ENCODE results near the gene GLRX2.

GLRX2 gene

GRCh38 chr1:193090865-193091264 lies 14.3 kb downstream of the GLRX2 start:
- ATAC-seq, result no peak
- peaks cover 66% of the 10 kb centered on the region for H3K36me3 Mint-ChIP-seq
- H3K27ac Mint-ChIP-seq, result no peak overlapping the region
- no peaks in the 10 kb centered on the region for H3K4me1 Mint-ChIP-seq
- no peak overlapping the region for H3K4me3 Mint-ChIP-seq
- H3K9me3 Mint-ChIP-seq, result no peaks in the 10 kb centered on the region
- DNase-seq (ENCODE audit: low spot score in 2 of 2), result no peak

GRCh38 chr1:193087893-193088292 lies 17.3 kb downstream of the GLRX2 start:
- DNase-seq (ENCODE audit: low spot score in 2 of 2) (no peak), ATAC-seq (no peak)
- no peak overlapping the region for H3K4me3 Mint-ChIP-seq
- H3K9me3 Mint-ChIP-seq, result no peaks in the 10 kb centered on the region
- H3K36me3 Mint-ChIP-seq, result peaks cover 80% of the 10 kb centered on the region
- no peak overlapping the region for H3K27ac Mint-ChIP-seq
- H3K4me1 Mint-ChIP-seq, result no peaks in the 10 kb centered on the region

GRCh38 chr1:193086342-193086741 lies 18.9 kb downstream of the GLRX2 start:
- DNase-seq (ENCODE audit: low spot score in 2 of 2) (no peak), ATAC-seq (no peak)
- no peaks in the 10 kb centered on the region for H3K9me3 Mint-ChIP-seq
- H3K4me3 Mint-ChIP-seq, result no peak overlapping the region
- H3K36me3 Mint-ChIP-seq, result peaks cover 88% of the 10 kb centered on the region
- H3K4me1 Mint-ChIP-seq, result no peaks in the 10 kb centered on the region
- H3K27ac Mint-ChIP-seq, result no peak overlapping the region

- Mint-ChIP-seq H3K36me3 (peaks cover 95% of the 10 kb centered on the region), H3K9me3 (no peaks in the 10 kb centered on the region), H3K4me1 (no peaks in the 10 kb centered on the region), H3K27ac (no peak overlapping the region), H3K4me3 (no peak overlapping the region)
- ATAC-seq (no peak), DNase-seq (ENCODE audit: low spot score in 2 of 2) (no peak)
Measured at GRCh38 chr1:193085263-193085662, 20.0 kb downstream of the GLRX2 start.

- no peak overlapping the region for H3K27ac Mint-ChIP-seq
- H3K9me3 Mint-ChIP-seq, result no peaks in the 10 kb centered on the region
- DNase-seq (ENCODE audit: low spot score in 2 of 2), result no peak
- peaks cover 95% of the 10 kb centered on the region for H3K36me3 Mint-ChIP-seq
- no peaks in the 10 kb centered on the region for H3K4me1 Mint-ChIP-seq
- ATAC-seq, result no peak
- H3K4me3 Mint-ChIP-seq, result no peak overlapping the region
Measured at GRCh38 chr1:193083365-193084088, 21.7 kb downstream of the GLRX2 start.

GRCh38 chr1:193079187-193079586 lies 26.0 kb downstream of the GLRX2 start:
- H3K27ac Mint-ChIP-seq, result no peak overlapping the region
- ATAC-seq (no peak), DNase-seq (ENCODE audit: low spot score in 2 of 2) (no peak)
- H3K4me1 Mint-ChIP-seq, result no peaks in the 10 kb centered on the region
- no peaks in the 10 kb centered on the region for H3K9me3 Mint-ChIP-seq
- H3K36me3 Mint-ChIP-seq, result peaks cover 88% of the 10 kb centered on the region
- H3K4me3 Mint-ChIP-seq, result no peak overlapping the region

- Mint-ChIP-seq H3K27ac (no peak overlapping the region), H3K4me1 (no peaks in the 10 kb centered on the region), H3K36me3 (peaks cover 80% of the 10 kb centered on the region), H3K4me3 (no peak overlapping the region), H3K9me3 (no peaks in the 10 kb centered on the region)
- ATAC-seq (no peak), DNase-seq (ENCODE audit: low spot score in 2 of 2) (no peak)
Measured at GRCh38 chr1:193077991-193078390, 27.2 kb downstream of the GLRX2 start.

- H3K36me3 Mint-ChIP-seq, result peaks cover 35% of the 10 kb centered on the region
- peaks cover 34% of the 10 kb centered on the region for H3K4me1 Mint-ChIP-seq
- H3K4me3 Mint-ChIP-seq, result no peak overlapping the region
Measured at GRCh38 chr1:193070942-193071341, 34.3 kb downstream of the GLRX2 start.

GRCh38 chr1:193070386-193070753 lies 34.8 kb downstream of the GLRX2 start:
- no peak for DNase-seq (ENCODE audit: low spot score in 2 of 2)
- peak overlapping the region; percentile 4 for H3K4me3 Mint-ChIP-seq
- ATAC-seq, result no peak
- peaks cover 31% of the 10 kb centered on the region for H3K36me3 Mint-ChIP-seq
- no peaks in the 10 kb centered on the region for H3K9me3 Mint-ChIP-seq
- H3K27ac Mint-ChIP-seq, result peak overlapping the region; percentile 38
- H3K4me1 Mint-ChIP-seq, result peaks cover 38% of the 10 kb centered on the region

More at GRCh38 chr1:193070942-193071341, 34.3 kb downstream of the GLRX2 start:
- ATAC-seq (peak; percentile 92), DNase-seq (ENCODE audit: low spot score in 2 of 2) (no peak)
- Mint-ChIP-seq H3K27ac (peak overlapping the region; percentile 38), H3K9me3 (no peaks in the 10 kb centered on the region)

GRCh38 chr1:193069748-193070385 lies 35.3 kb downstream of the GLRX2 start:
- H3K9me3 Mint-ChIP-seq, result no peaks in the 10 kb centered on the region
- peak overlapping the region; percentile 38 for H3K27ac Mint-ChIP-seq
- peaks cover 30% of the 10 kb centered on the region for H3K36me3 Mint-ChIP-seq
- H3K4me1 Mint-ChIP-seq, result peaks cover 38% of the 10 kb centered on the region
- H3K4me3 Mint-ChIP-seq, result peak overlapping the region; percentile 4
- DNase-seq (ENCODE audit: low spot score in 2 of 2), result no peak
- ATAC-seq, result no peak

- H3K9me3 Mint-ChIP-seq, result no peaks in the 10 kb centered on the region
- no peak for DNase-seq (ENCODE audit: low spot score in 2 of 2)
- H3K27ac Mint-ChIP-seq, result peak overlapping the region; percentile 77
- no peak overlapping the region for H3K4me3 Mint-ChIP-seq
- H3K4me1 Mint-ChIP-seq, result peaks cover 51% of the 10 kb centered on the region
- ATAC-seq, result peak; percentile 60
- peaks cover 26% of the 10 kb centered on the region for H3K36me3 Mint-ChIP-seq
Measured at GRCh38 chr1:193068013-193068412, 37.2 kb downstream of the GLRX2 start.

GRCh38 chr1:193066606-193067005 lies 38.6 kb downstream of the GLRX2 start:
- peaks cover 58% of the 10 kb centered on the region for H3K4me1 Mint-ChIP-seq

GRCh38 chr1:193065954-193066353 lies 39.3 kb downstream of the GLRX2 start:
- Mint-ChIP-seq H3K9me3 (no peaks in the 10 kb centered on the region), H3K4me1 (peaks cover 60% of the 10 kb centered on the region), H3K36me3 (peaks cover 14% of the 10 kb centered on the region), H3K4me3 (no peak overlapping the region), H3K27ac (no peak overlapping the region)
- DNase-seq (ENCODE audit: low spot score in 2 of 2) (no peak), ATAC-seq (no peak)

More at GRCh38 chr1:193066606-193067005, 38.6 kb downstream of the GLRX2 start:
- no peaks in the 10 kb centered on the region for H3K9me3 Mint-ChIP-seq
- DNase-seq (ENCODE audit: low spot score in 2 of 2), result no peak
- H3K36me3 Mint-ChIP-seq, result peaks cover 14% of the 10 kb centered on the region
- peak overlapping the region; percentile 77 for H3K27ac Mint-ChIP-seq
- H3K4me3 Mint-ChIP-seq, result no peak overlapping the region
- no peak for ATAC-seq

GRCh38 chr1:193062698-193063463 lies 42.3 kb downstream of the GLRX2 start:
- Mint-ChIP-seq H3K4me1 (peaks cover 69% of the 10 kb centered on the region), H3K9me3 (no peaks in the 10 kb centered on the region), H3K4me3 (peak overlapping the region; percentile 12), H3K27ac (peak overlapping the region; percentile 40), H3K36me3 (peaks cover 25% of the 10 kb centered on the region)
- ATAC-seq (no peak), DNase-seq (ENCODE audit: low spot score in 2 of 2) (no peak)

- Mint-ChIP-seq H3K4me1 (peaks cover 66% of the 10 kb centered on the region), H3K9me3 (no peaks in the 10 kb centered on the region), H3K4me3 (peak overlapping the region; percentile 90), H3K36me3 (peaks cover 31% of the 10 kb centered on the region), H3K27ac (peak overlapping the region; percentile 96)
- ATAC-seq (no peak), DNase-seq (ENCODE audit: low spot score in 2 of 2) (no peak)
Measured at GRCh38 chr1:193060938-193061337, 44.3 kb downstream of the GLRX2 start.

Data from stimulated activated effector memory CD8-positive, alpha-beta T cell treated with anti-CD3 and anti-CD28 coated beads, Interleukin-12 subunit alpha, Interleukin-12 subunit beta, amount 100 ng/mL, for 72 hours (primary cell).